ENCODE results near the gene DEXI. TPM values are rescaled to one million over a fixed set of nuclear protein-coding genes. Genes with fewer than 3 reads are reported as not detected.

Gene DEXI
- total RNA-seq, 4 donors from 2014 or later, result 74.4 to 96.3 (median 85.5) TPM

- DNase-seq (ENCODE audit: low spot score in 2 of 2), result no peak
- Histone ChIP-seq H3K27me3 (no peaks in the 10 kb centered on the region), H3K4me1 (peaks cover 0 to 51% (median 15%) of the 10 kb centered on the region in 4 donors), H3K4me3 (no peak overlapping the region), H3K36me3 (peaks cover 0 to 52% (median 4%) of the 10 kb centered on the region in 3 donors), H3K27ac (peak overlapping the region in 2 of 4 donors; percentile 53 to 74), H3K9me3 (no peaks in the 10 kb centered on the region)
- 57 to 65% methylated on average over 12 to 14 of the region's 14 CpGs for WGBS, 2 donors
- no peak for TF ChIP-seq CTCF (IDR thresholded peaks at IDR 0.05)
- no peak for TF ChIP-seq POLR2A (IDR thresholded peaks at IDR 0.05)
- no peak for TF ChIP-seq EP300 (IDR thresholded peaks at IDR 0.05)
Observed at GRCh38 chr16:10923650-10924214, 18.5 kb downstream of the DEXI start.

GRCh38 chr16:10923146-10923649, 19.1 kb downstream of the DEXI start:
- peaks cover 0 to 46% (median 4%) of the 10 kb centered on the region in 3 donors for H3K36me3 ChIP-seq
- H3K9me3 ChIP-seq, result no peaks in the 10 kb centered on the region
- peaks cover 0 to 57% (median 19%) of the 10 kb centered on the region in 4 donors for H3K4me1 ChIP-seq
- H3K27ac ChIP-seq, result peak overlapping the region in 2 of 4 donors; percentile 50 to 53
- no peak for DNase-seq (ENCODE audit: low spot score in 2 of 2)
- no peak overlapping the region for H3K4me3 ChIP-seq
- no peaks in the 10 kb centered on the region for H3K27me3 ChIP-seq
- WGBS, 2 donors, result 80 to 84% methylated on average over 10 of the region's 10 CpGs
- no peak for TF ChIP-seq POLR2A (IDR thresholded peaks at IDR 0.05)
- no peak for TF ChIP-seq CTCF (IDR thresholded peaks at IDR 0.05)
- TF ChIP-seq EP300 (IDR thresholded peaks at IDR 0.05), result no peak

- no peak for TF ChIP-seq CTCF (IDR thresholded peaks at IDR 0.05)
- no peak for TF ChIP-seq EP300 (IDR thresholded peaks at IDR 0.05)
- no peak for TF ChIP-seq POLR2A (IDR thresholded peaks at IDR 0.05)
- Histone ChIP-seq H3K27me3 (no peaks in the 10 kb centered on the region), H3K4me1 (peaks cover 0 to 63% (median 20%) of the 10 kb centered on the region in 4 donors), H3K9me3 (no peaks in the 10 kb centered on the region), H3K4me3 (no peak overlapping the region), H3K36me3 (peaks cover 0 to 40% (median 4%) of the 10 kb centered on the region in 3 donors), H3K27ac (peak overlapping the region in 3 of 4 donors; percentile 1 to 71 (median 50))
- peak in 1 of 2 donors; percentile 30 for DNase-seq (ENCODE audit: low spot score in 2 of 2)
- WGBS, 2 donors, result 65 to 69% methylated on average over 7 to 12 of the region's 14 CpGs
Observed at GRCh38 chr16:10922328-10923145, 19.7 kb downstream of the DEXI start.

GRCh38 chr16:10921536-10922327, 20.5 kb downstream of the DEXI start:
- TF ChIP-seq POLR2A (IDR thresholded peaks at IDR 0.05) (no peak), EP300 (IDR thresholded peaks at IDR 0.05) (no peak), CTCF (IDR thresholded peaks at IDR 0.05) (no peak)
- peak in 1 of 2 donors; percentile 38 for DNase-seq (ENCODE audit: low spot score in 2 of 2)
- 65 to 85% methylated on average over 1 to 9 of the region's 10 CpGs for WGBS, 2 donors
- no peaks in the 10 kb centered on the region for H3K27me3 ChIP-seq
- peak overlapping the region in 3 of 4 donors; percentile 1 to 71 (median 50) for H3K27ac ChIP-seq
- H3K4me3 ChIP-seq, result no peak overlapping the region
- H3K4me1 ChIP-seq, result peaks cover 0 to 66% (median 20%) of the 10 kb centered on the region in 4 donors
- H3K36me3 ChIP-seq, result peaks cover 0 to 32% (median 3%) of the 10 kb centered on the region in 3 donors
- no peaks in the 10 kb centered on the region for H3K9me3 ChIP-seq
